ENCODE measurements around the gene AADACL3.

The AADACL3 gene

DNA sequence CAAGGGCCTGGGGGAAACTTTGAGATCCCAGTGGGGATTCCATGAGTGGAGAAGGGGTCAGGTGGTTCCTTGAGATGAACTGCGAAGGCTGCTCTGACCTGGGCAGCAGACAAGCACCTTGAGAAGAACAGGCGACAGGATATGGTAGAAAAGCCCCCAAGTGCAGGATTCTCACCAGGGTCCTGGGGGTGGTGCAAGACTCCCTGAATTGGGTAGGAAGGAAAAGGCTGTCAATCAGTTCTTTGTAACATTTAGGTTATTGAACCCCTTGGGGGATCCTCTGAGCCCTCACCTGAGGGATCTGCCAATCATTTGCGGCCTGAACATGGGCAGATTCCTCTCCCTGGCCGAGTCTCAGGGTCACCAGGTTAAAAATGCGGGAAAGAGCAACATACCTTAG is 55.3 kb downstream of the AADACL3 start:
- DNase-seq = no peak

DNA sequence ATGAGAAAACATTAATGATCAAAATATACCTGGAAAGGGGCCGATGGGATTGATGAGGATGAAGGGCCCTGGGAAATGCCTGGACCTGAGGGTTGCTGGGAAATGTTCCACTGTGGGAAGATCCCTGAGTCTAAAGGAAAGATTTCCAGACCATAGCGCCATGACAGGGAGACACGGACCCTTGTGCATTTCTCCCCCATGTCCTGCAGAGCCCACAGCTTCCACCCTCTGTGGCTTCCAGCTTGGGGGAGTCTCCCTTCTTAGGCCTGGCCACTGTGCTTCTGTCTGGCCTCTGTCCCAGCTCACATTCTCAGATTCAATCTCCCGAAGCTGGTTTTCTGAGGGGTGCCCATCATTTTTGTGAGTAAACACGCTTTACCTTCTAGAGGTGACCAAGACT is 56.6 kb downstream of the AADACL3 start:
- no peak for DNase-seq

DNA sequence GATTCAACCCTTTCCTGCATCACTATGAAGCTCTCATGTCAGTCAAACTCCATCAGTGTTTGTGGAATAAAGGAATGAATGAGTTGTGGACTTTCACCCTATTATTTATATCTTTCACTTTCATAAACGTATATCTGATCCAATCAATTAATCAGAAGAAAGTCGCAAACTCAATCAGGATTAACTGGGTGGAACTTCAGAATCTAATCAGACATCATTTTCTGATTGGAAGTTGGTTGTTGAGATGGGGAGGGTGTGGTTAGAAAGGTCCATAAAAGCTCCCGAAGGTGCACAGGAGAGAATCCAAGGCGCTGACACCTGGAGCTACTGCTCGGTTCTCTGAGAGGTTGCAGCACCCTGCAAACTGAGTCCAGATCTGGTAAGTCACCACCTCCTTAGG is 57.5 kb downstream of the AADACL3 start, which contains the start of gene PRAMEF12:
Gene PRAMEF12, plus strand, starts transcription at position 301 of the 400 bp plus-strand sequence. CDS start 1,130 bp downstream, outside the sequence.
- no peak for DNase-seq

GRCh38 chr1:12774801-12775345 is 59.0 kb downstream of the AADACL3 start:
- no peak for DNase-seq

GRCh38 chr1:12775443-12775842 is 59.5 kb downstream of the AADACL3 start:
- DNase-seq = no peak

DNA sequence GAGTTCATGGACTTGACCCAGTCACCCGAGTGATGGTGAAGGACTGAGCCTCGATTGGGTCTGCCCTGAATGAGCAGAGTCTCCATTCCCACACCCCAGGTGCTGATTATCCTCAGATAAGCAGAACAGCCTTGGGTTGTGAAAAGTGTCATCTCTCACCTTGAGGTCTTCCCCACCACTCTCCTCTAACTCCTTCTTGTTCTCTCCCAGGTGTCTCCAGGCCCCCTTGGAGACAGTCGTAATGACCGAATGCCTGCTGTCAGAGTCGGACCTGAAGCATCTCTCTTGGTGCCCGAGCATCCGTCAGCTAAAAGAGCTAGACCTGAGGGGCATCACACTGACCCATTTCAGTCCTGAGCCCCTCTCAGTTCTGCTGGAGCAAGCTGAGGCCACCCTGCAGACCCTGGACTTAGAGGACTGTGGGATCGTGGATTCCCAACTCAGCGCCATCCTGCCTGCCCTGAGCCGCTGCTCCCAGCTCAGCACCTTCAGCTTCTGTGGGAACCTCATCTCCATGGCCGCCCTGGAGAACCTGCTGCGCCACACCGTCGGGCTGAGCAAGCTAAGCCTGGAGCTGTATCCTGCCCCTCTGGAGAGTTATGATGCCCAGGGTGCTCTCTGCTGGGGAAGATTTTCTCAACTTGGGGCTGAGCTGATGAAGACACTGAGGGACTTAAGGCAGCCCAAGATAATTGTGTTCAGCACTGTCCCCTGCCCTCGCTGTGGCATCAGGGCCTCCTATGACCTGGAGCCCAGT is 61.1 kb downstream of the AADACL3 start:
- no peak for DNase-seq
